Ishikawa (cell line): Measurements from ENCODE around the gene SOX5.

Experiments used
- EP300 ChIP-seq: IDR thresholded peaks from 2 replicates; pipeline ENCODE4 v1.6.1; 2012; ENCODE audit warnings: borderline replicate concordance
- RAD21 ChIP-seq: IDR thresholded peaks from 2 replicates; pipeline ENCODE4 v1.6.1; 2012; ENCODE audit warnings: low read depth
- TF ChIP-seq, protein P1 (sequence below): IDR thresholded peaks from 2 replicates; pipeline ENCODE4 v1.6.1; 2012
- TF ChIP-seq, protein P2 (sequence below): IDR thresholded peaks from 2 replicates; pipeline ENCODE4 v1.6.1; 2012; ENCODE audit warnings: low read depth, mild to moderate bottlenecking

DNA sequence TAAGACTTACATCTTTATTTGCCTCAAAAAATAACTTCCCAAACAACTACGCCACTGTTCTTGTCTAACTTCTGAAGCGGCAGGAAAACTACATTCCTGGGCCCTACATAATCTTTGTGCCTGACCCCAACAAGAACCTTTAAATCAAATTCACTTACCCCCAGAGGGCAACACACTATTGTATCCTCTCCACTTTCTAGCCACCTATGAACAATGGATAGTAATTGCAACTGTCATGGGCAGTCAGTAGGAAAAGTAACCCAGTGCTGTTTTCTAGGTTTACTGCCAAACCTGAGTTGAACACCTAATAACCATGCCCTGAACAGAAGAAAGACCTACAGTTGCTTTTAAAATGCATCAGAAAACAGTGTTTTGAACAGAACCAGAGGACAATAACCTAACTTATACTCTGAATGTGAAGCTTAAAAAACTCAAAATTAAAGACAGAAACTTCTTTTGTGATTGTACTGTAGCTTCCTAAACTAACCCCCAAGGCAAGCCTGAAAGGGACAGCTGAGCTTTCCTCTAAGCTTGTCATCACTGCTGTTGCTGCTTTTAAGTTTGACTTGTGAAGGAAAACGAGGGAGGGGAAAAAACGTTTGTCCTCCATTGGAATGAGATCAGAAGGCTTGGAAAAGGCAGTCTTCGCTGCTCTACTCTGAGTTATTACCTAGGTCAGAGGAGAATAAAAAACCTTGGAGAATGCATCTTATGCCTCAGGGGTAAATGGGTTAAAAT is 195.7 kb downstream of the SOX5 start:
- TF ChIP-seq, protein P1, sequence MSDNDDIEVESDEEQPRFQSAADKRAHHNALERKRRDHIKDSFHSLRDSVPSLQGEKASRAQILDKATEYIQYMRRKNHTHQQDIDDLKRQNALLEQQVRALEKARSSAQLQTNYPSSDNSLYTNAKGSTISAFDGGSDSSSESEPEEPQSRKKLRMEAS: no peak
- TF ChIP-seq EP300: no peak
- TF ChIP-seq, protein P2, sequence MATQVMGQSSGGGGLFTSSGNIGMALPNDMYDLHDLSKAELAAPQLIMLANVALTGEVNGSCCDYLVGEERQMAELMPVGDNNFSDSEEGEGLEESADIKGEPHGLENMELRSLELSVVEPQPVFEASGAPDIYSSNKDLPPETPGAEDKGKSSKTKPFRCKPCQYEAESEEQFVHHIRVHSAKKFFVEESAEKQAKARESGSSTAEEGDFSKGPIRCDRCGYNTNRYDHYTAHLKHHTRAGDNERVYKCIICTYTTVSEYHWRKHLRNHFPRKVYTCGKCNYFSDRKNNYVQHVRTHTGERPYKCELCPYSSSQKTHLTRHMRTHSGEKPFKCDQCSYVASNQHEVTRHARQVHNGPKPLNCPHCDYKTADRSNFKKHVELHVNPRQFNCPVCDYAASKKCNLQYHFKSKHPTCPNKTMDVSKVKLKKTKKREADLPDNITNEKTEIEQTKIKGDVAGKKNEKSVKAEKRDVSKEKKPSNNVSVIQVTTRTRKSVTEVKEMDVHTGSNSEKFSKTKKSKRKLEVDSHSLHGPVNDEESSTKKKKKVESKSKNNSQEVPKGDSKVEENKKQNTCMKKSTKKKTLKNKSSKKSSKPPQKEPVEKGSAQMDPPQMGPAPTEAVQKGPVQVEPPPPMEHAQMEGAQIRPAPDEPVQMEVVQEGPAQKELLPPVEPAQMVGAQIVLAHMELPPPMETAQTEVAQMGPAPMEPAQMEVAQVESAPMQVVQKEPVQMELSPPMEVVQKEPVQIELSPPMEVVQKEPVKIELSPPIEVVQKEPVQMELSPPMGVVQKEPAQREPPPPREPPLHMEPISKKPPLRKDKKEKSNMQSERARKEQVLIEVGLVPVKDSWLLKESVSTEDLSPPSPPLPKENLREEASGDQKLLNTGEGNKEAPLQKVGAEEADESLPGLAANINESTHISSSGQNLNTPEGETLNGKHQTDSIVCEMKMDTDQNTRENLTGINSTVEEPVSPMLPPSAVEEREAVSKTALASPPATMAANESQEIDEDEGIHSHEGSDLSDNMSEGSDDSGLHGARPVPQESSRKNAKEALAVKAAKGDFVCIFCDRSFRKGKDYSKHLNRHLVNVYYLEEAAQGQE: no peak
- no peak for TF ChIP-seq RAD21
